Measurements from ENCODE around the gene CLDN11.

GRCh38 chr3:170458285-170458684, 39.6 kb downstream of the CLDN11 start:
- TF ChIP-seq POLR2AphosphoS5 (IDR thresholded peaks at IDR 0.05; ENCODE audit: borderline replicate concordance, low read depth, low read length) (no peak), EZH2 (IDR thresholded peaks at IDR 0.05) (no peak)

Data from SK-N-MC (cell line).